HL-60 (cell line): Measurements from ENCODE around the gene GALNS.

Experiments
- DNase-seq, 2 experiments: peaks; one replicate each; pipeline ENCODE4 v3.0.0-alpha.2; 2010 to 2020; ENCODE audit warnings: low read depth in 1 of 2, low spot score in 1 of 2
- H3K27ac ChIP-seq: fragments of 250-450 bp; sonication (Bioruptor Pico); replicated peaks from 2 replicates; pipeline ENCODE4 v1.5.1; 2020; ENCODE audit warnings: mild to moderate bottlenecking, moderate library complexity
- H3K27me3 ChIP-seq: fragments of 250-450 bp; sonication (Bioruptor Pico); 2 replicates; pipeline ENCODE4 v1.5.1; 2021; ENCODE audit warnings: mild to moderate bottlenecking, moderate library complexity; ENCODE audit not compliant: insufficient read depth, poor library complexity, severe bottlenecking
- H3K4me3 ChIP-seq: replicated peaks from 2 replicates; pipeline ENCODE4 v1.5.1; 2011; ENCODE audit warnings: mild to moderate bottlenecking, control low read depth, low read length; ENCODE audit not compliant: insufficient read depth
- GABPA ChIP-seq: IDR thresholded peaks from 2 replicates; pipeline ENCODE4 v1.6.1; 2012; ENCODE audit warnings: low read depth
- POLR2AphosphoS5 ChIP-seq: IDR thresholded peaks from 2 replicates; pipeline ENCODE4 v1.6.1; 2012; ENCODE audit warnings: low read depth
- REST ChIP-seq: IDR thresholded peaks from 2 replicates; pipeline ENCODE4 v1.6.1; 2012; ENCODE audit warnings: low read depth; ENCODE audit not compliant: insufficient replicate concordance
- SPI1 ChIP-seq: IDR thresholded peaks from 2 replicates; pipeline ENCODE4 v1.6.1; 2012; ENCODE audit warnings: low read depth, mild to moderate bottlenecking, borderline replicate concordance
- TF ChIP-seq, protein P1 (sequence below): IDR thresholded peaks from one replicate; pipeline ENCODE4 v1.5.1; 2011; ENCODE audit warnings: low read length, control low read depth, inconsistent platforms; ENCODE audit not compliant: insufficient read depth

GALNS gene

GRCh38 chr16:88862968-88863367 is 6.2 kb upstream of the GALNS start:
- no peak for DNase-seq
- Histone ChIP-seq H3K4me3 (no peak overlapping the region), H3K27ac (no peak overlapping the region), H3K27me3 (no peaks in the 10 kb centered on the region)
- TF ChIP-seq GABPA = no peak
- no peak for TF ChIP-seq POLR2AphosphoS5
- no peak for TF ChIP-seq REST
- TF ChIP-seq, protein P1, sequence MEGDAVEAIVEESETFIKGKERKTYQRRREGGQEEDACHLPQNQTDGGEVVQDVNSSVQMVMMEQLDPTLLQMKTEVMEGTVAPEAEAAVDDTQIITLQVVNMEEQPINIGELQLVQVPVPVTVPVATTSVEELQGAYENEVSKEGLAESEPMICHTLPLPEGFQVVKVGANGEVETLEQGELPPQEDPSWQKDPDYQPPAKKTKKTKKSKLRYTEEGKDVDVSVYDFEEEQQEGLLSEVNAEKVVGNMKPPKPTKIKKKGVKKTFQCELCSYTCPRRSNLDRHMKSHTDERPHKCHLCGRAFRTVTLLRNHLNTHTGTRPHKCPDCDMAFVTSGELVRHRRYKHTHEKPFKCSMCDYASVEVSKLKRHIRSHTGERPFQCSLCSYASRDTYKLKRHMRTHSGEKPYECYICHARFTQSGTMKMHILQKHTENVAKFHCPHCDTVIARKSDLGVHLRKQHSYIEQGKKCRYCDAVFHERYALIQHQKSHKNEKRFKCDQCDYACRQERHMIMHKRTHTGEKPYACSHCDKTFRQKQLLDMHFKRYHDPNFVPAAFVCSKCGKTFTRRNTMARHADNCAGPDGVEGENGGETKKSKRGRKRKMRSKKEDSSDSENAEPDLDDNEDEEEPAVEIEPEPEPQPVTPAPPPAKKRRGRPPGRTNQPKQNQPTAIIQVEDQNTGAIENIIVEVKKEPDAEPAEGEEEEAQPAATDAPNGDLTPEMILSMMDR = no peak
- no peak for TF ChIP-seq SPI1

DNA sequence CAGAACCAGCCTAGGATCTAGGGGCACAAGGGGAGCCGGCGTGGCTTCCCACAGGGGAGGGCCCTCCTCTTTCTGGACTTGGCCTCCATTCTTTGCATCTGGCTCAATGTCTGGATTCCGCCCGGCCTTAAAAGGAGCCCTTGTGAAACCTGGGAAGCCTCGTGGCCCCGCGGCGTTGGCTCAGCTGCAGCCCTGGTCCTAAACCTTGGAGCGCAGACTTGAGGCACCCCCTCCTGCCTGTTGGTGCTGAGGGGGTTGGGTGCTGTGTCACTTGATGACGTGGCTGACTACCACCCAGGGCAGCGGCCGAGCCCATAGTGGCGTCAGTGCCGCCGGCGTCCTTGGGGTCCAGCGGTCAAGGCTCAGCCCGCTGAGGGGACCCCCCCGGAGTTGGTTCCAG is 4.6 kb upstream of the GALNS start:
- Histone ChIP-seq H3K27me3 (no peaks in the 10 kb centered on the region), H3K4me3 (no peak overlapping the region), H3K27ac (no peak overlapping the region)
- no peak for DNase-seq
- TF ChIP-seq GABPA (no peak), POLR2AphosphoS5 (no peak)
- TF ChIP-seq, protein P1 = no peak

DNA sequence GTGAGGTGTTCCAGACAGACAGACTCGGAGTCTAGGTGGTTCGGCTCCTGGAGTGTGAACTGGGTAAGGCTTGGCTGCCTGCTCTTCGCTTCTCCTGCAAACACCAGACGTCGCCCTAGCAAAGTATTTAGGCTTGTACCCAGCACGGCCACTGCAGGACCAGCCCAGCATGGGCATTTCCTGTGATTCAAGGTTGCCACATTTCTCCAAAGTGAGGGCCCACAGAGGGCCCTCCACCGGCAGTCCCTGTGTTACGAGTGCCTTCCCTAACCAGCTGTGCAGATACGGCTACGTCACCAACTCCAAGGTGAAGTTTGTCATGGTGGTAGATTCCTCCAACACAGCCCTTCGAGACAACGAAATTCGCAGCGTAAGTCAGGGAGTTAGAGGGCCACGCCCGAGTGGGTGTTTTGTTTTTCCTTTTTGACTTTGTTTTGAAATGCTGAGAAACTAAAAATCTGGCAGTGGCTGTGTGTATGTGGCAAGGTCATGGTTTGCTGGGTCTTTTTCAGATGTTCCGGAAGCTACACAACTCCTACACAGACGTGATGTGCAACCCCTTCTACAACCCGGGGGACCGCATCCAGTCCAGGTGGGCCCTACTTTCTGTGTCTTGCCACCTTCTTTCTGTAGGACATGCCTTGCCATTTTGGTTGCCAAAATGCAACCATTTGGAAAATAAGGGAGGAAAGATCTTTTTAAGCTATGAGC is 2.8 kb upstream of the GALNS start:
- DNase-seq = no peak
- no peak overlapping the region for H3K4me3 ChIP-seq
- TF ChIP-seq GABPA = no peak
- no peak for TF ChIP-seq SPI1
- TF ChIP-seq POLR2AphosphoS5 = no peak
- TF ChIP-seq, protein P1 = no peak
- no peak for TF ChIP-seq REST

More for the DNA sequence above, 2.8 kb upstream of the GALNS start:
- no peaks in the 10 kb centered on the region for H3K27me3 ChIP-seq
- H3K27ac ChIP-seq = no peak overlapping the region
